ENCODE measurements around the gene NBPF11. TPM values are rescaled to one million over a fixed set of nuclear protein-coding genes. Genes with fewer than 3 reads are reported as not detected.
"Not testable (repeated sequence)": the region's sequence is repeated elsewhere in the genome, so short reads cannot be mapped to it uniquely, and the experiment has no call there.

The NBPF11 gene
- total RNA-seq, 1 experiment from 2014 or later: 15.7 TPM

DNA sequence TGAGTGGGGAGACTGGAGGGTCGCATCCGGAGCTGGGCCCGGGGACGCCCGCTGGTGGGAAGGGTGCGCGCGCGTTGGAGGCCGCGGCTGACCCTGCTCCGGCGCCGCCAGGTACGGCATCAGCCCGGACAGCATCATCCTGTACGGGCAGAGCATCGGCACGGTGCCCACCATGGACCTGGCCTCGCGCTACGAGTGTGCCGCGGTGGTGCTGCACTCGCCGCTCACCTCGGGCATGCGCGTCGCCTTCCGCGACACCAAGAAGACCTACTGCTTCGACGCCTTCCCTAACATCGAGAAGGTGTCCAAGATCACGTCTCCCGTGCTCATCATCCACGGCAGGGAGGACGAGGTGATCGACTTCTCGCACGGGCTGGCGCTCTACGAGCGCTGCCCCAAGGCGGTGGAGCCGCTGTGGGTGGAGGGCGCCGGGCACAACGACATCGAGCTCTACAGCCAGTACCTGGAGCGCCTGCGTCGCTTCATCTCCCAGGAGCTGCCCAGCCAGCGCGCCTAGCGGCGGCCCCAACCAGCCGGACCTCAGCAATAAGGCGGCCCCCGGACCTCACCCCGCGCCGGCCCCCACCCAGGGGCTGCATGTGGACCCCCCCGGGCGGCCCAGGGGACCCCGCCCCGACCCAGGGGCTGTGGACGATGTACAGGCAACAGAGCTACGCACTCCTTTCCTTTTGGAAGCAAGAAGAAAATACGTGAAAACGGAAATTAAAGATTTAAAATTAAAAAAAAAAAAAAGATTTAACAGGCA is 2.8 kb downstream of the NBPF11 start:
- H3K4me1 Mint-ChIP-seq (ENCODE audit: insufficient read depth, unreplicated experiment); H3K9me3 Mint-ChIP-seq (ENCODE audit: unreplicated experiment); H3K27me3 Mint-ChIP-seq (ENCODE audit: insufficient read depth, unreplicated experiment); H3K36me3 Mint-ChIP-seq (ENCODE audit: insufficient read depth, unreplicated experiment); H3K4me3 Mint-ChIP-seq (ENCODE audit: unreplicated experiment); BruUV-seq (replicated peaks); POLR2A ChIA-PET; H3K27ac Mint-ChIP-seq (ENCODE audit: low read depth, unreplicated experiment); intact Hi-C loops (cut with micrococcal nuclease); CTCF ChIA-PET; DNase-seq (ENCODE audit: unreplicated experiment): not testable (repeated sequence)

- H3K36me3 Mint-ChIP-seq (ENCODE audit: insufficient read depth, unreplicated experiment); H3K27me3 Mint-ChIP-seq (ENCODE audit: insufficient read depth, unreplicated experiment); H3K4me3 Mint-ChIP-seq (ENCODE audit: unreplicated experiment); H3K9me3 Mint-ChIP-seq (ENCODE audit: unreplicated experiment); POLR2A ChIA-PET; intact Hi-C loops (cut with micrococcal nuclease); H3K27ac Mint-ChIP-seq (ENCODE audit: low read depth, unreplicated experiment); H3K4me1 Mint-ChIP-seq (ENCODE audit: insufficient read depth, unreplicated experiment); CTCF ChIA-PET; BruUV-seq (replicated peaks); DNase-seq (ENCODE audit: unreplicated experiment): not testable (repeated sequence)
Measured at GRCh38 chr1:148147052-148147838, 4.8 kb downstream of the NBPF11 start.

DNA sequence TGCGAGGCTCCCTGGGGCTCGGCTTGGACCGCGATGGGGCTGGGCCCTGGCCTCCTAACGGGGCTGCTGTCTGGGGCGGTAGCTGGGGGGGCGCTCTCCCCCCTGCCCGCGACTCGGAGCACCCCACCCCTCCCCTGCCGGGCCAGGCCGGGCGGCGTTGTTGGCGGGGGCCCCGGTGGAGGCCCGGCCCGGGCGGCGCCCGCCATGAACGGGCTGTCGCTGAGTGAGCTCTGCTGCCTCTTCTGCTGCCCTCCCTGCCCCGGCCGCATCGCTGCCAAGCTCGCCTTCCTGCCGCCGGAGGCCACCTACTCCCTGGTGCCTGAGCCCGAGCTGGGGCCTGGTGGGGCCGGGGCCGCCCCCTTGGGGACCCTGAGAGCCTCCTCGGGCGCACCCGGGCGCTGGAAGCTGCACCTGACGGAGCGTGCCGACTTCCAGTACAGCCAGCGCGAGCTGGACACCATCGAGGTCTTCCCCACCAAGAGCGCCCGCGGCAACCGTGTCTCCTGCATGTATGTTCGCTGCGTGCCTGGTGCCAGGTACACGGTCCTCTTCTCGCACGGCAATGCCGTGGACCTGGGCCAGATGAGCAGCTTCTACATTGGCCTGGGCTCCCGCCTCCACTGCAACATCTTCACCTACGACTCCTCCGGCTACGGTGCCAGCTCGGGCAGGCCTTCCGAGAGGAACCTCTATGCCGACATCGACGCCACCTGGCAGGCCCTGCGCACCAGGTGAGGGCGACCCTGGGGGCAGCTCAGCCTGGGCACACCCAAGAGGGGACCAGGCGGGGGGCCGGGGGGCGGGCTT is 5.7 kb downstream of the NBPF11 start:
- H3K4me1 Mint-ChIP-seq (ENCODE audit: insufficient read depth, unreplicated experiment); intact Hi-C loops (cut with micrococcal nuclease); DNase-seq (ENCODE audit: unreplicated experiment); H3K36me3 Mint-ChIP-seq (ENCODE audit: insufficient read depth, unreplicated experiment); BruUV-seq (replicated peaks); CTCF ChIA-PET; H3K9me3 Mint-ChIP-seq (ENCODE audit: unreplicated experiment); H3K27me3 Mint-ChIP-seq (ENCODE audit: insufficient read depth, unreplicated experiment); H3K27ac Mint-ChIP-seq (ENCODE audit: low read depth, unreplicated experiment); H3K4me3 Mint-ChIP-seq (ENCODE audit: unreplicated experiment); POLR2A ChIA-PET: not testable (repeated sequence)

DNA sequence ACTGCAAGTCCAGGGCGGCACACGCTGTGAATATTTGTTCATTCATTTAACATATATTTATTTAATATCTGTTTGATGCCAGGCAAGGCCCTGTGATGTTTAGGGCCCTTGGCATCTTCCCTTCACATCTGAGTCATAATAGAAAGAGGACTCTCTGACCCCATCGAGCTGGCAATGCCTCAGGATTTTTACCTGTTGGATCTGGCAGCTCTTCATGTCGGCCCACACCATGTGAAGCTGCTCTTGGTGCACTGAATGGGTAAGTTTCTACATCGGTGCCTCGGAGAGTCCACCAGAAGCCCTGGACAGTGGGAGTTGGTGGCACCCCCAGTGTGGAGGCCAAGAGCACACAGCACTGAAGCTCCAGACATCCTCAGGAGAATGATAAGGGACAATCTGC is 8.9 kb downstream of the NBPF11 start:
- BruUV-seq (replicated peaks); POLR2A ChIA-PET; H3K4me1 Mint-ChIP-seq (ENCODE audit: insufficient read depth, unreplicated experiment); DNase-seq (ENCODE audit: unreplicated experiment); CTCF ChIA-PET; H3K27ac Mint-ChIP-seq (ENCODE audit: low read depth, unreplicated experiment); intact Hi-C loops (cut with micrococcal nuclease); H3K27me3 Mint-ChIP-seq (ENCODE audit: insufficient read depth, unreplicated experiment); H3K36me3 Mint-ChIP-seq (ENCODE audit: insufficient read depth, unreplicated experiment); H3K9me3 Mint-ChIP-seq (ENCODE audit: unreplicated experiment); H3K4me3 Mint-ChIP-seq (ENCODE audit: unreplicated experiment): not testable (repeated sequence)

- BruUV-seq (replicated peaks); H3K27me3 Mint-ChIP-seq (ENCODE audit: insufficient read depth, unreplicated experiment); H3K36me3 Mint-ChIP-seq (ENCODE audit: insufficient read depth, unreplicated experiment); DNase-seq (ENCODE audit: unreplicated experiment); POLR2A ChIA-PET; H3K4me1 Mint-ChIP-seq (ENCODE audit: insufficient read depth, unreplicated experiment); H3K9me3 Mint-ChIP-seq (ENCODE audit: unreplicated experiment); H3K27ac Mint-ChIP-seq (ENCODE audit: low read depth, unreplicated experiment); H3K4me3 Mint-ChIP-seq (ENCODE audit: unreplicated experiment); CTCF ChIA-PET; intact Hi-C loops (cut with micrococcal nuclease): not testable (repeated sequence)
Measured at GRCh38 chr1:148141936-148142335, 10.1 kb downstream of the NBPF11 start.

GRCh38 chr1:148138606-148139005 is 13.5 kb downstream of the NBPF11 start:
- H3K9me3 Mint-ChIP-seq (ENCODE audit: unreplicated experiment); CTCF ChIA-PET; POLR2A ChIA-PET; H3K36me3 Mint-ChIP-seq (ENCODE audit: insufficient read depth, unreplicated experiment); H3K27ac Mint-ChIP-seq (ENCODE audit: low read depth, unreplicated experiment); H3K27me3 Mint-ChIP-seq (ENCODE audit: insufficient read depth, unreplicated experiment); H3K4me1 Mint-ChIP-seq (ENCODE audit: insufficient read depth, unreplicated experiment); H3K4me3 Mint-ChIP-seq (ENCODE audit: unreplicated experiment); DNase-seq (ENCODE audit: unreplicated experiment); intact Hi-C loops (cut with micrococcal nuclease); BruUV-seq (replicated peaks): not testable (repeated sequence)

- peaks cover 22% of the 10 kb centered on the region for H3K36me3 Mint-ChIP-seq (ENCODE audit: insufficient read depth, unreplicated experiment)
- POLR2A ChIA-PET; H3K4me1 Mint-ChIP-seq (ENCODE audit: insufficient read depth, unreplicated experiment); CTCF ChIA-PET; BruUV-seq (replicated peaks); H3K4me3 Mint-ChIP-seq (ENCODE audit: unreplicated experiment); H3K27me3 Mint-ChIP-seq (ENCODE audit: insufficient read depth, unreplicated experiment); intact Hi-C loops (cut with micrococcal nuclease); H3K27ac Mint-ChIP-seq (ENCODE audit: low read depth, unreplicated experiment); DNase-seq (ENCODE audit: unreplicated experiment); H3K9me3 Mint-ChIP-seq (ENCODE audit: unreplicated experiment): not testable (repeated sequence)
Measured at GRCh38 chr1:148122341-148122740, 29.7 kb downstream of the NBPF11 start.

All from MCF 10A (cell line).